OCI-LY1 (cell line): ENCODE results near the gene EME2.

Experiments
- CTCF ChIP-seq: fragments of 200-600 bp; sonication (generic), shearing (Covaris generic); IDR thresholded peaks from 2 replicates; pipeline ENCODE4 v1.5.1; 2017; ENCODE audit warnings: mild to moderate bottlenecking, antibody characterized with exemption, low read length, moderate library complexity, mixed read lengths
- EZH2 ChIP-seq: fragments of 200-600 bp; sonication (generic), shearing (Covaris generic); IDR thresholded peaks from 2 replicates; pipeline ENCODE4 v1.8.0; 2017; ENCODE audit warnings: borderline replicate concordance, mixed run types, mild to moderate bottlenecking, antibody characterized with exemption, low read length, moderate library complexity, mixed read lengths

GRCh38 chr16:1778200-1779179, 5.9 kb downstream of the EME2 start:
- TF ChIP-seq CTCF (no peak), EZH2 (no peak)
